Choroid plexus epithelial cell (primary cell): ENCODE measurements around the gene CDS1.
A peak's percentile ranks its signal among the peaks of the same experiment; 100 is the strongest.
"Not testable (repeated sequence)": the region's sequence is repeated elsewhere in the genome, so short reads cannot be mapped to it uniquely, and the experiment has no call there.

ENCODE experiments used
- DNase-seq: peaks from one replicate; pipeline ENCODE4 v3.0.0-alpha.2; 2010; ENCODE audit warnings: low read depth
- H3K4me3 ChIP-seq: 2 replicates; pipeline ENCODE4 v1.5.1; 2011; ENCODE audit warnings: low read depth, mild to moderate bottlenecking, control low read depth, low read length, moderate library complexity
- CTCF ChIP-seq: conservative IDR thresholded peaks from 2 replicates; pipeline ENCODE4 v1.5.1; 2011; ENCODE audit warnings: low read depth, mild to moderate bottlenecking, control low read depth, inconsistent platforms, low read length, moderate library complexity

The CDS1 gene

GRCh38 chr4:84582988-84583875 lies at the start of gene CDS1:
CDS1 (plus strand) TSS chr4:84583127; CDS start chr4:84583402, 275 bp downstream.
- peak within 1 kb of the TSS; percentile 64 for H3K4me3 ChIP-seq
- DNase-seq, result no peak

GRCh38 chr4:84535901-84536300 lies 47.0 kb upstream of the CDS1 start:
- TF ChIP-seq CTCF, result no peak
- DNase-seq, result no peak
- no peak overlapping the region for H3K4me3 ChIP-seq

More at GRCh38 chr4:84582988-84583875, at the start of gene CDS1:
- no peak for TF ChIP-seq CTCF

GRCh38 chr4:84545093-84545492 lies 37.8 kb upstream of the CDS1 start:
- no peak overlapping the region for H3K4me3 ChIP-seq
- no peak for DNase-seq
- TF ChIP-seq CTCF, result no peak

- no peak for TF ChIP-seq CTCF
- no peak overlapping the region for H3K4me3 ChIP-seq
- DNase-seq, result peak; percentile 33
These were observed 35.7 kb upstream of the CDS1 start for GRCh38 chr4:84547211-84547610.

GRCh38 chr4:84549191-84549590 lies 33.7 kb upstream of the CDS1 start:
- not testable (repeated sequence) for H3K4me3 ChIP-seq, DNase-seq

GRCh38 chr4:84562156-84562555 lies 20.8 kb upstream of the CDS1 start:
- H3K4me3 ChIP-seq, result no peak overlapping the region
- DNase-seq, result no peak
- no peak for TF ChIP-seq CTCF

- no peak for TF ChIP-seq CTCF
- no peak overlapping the region for H3K4me3 ChIP-seq
- no peak for DNase-seq
These were observed 19.9 kb upstream of the CDS1 start for GRCh38 chr4:84563002-84563401.
